IMR-90 (cell line): ENCODE results near the gene HGD.

Experiments
- BHLHE40 ChIP-seq: fragments of 150-350 bp; IDR thresholded peaks from 2 replicates; pipeline ENCODE4 v1.6.1; 2016; ENCODE audit warnings: mild to moderate bottlenecking, low read depth, low read length
- CEBPB ChIP-seq: IDR thresholded peaks from 2 replicates; pipeline ENCODE4 v1.6.1; 2012; ENCODE audit warnings: low read depth, low read length, improper control_type of control experiment
- CHD1 ChIP-seq: IDR thresholded peaks from 2 replicates; pipeline ENCODE4 v1.6.1; 2012; ENCODE audit warnings: low read depth, low read length, improper control_type of control experiment
- FOS ChIP-seq: fragments of 150-350 bp; IDR thresholded peaks from 2 replicates; pipeline ENCODE4 v1.6.1; 2016; ENCODE audit warnings: low read depth, low read length
- MAZ ChIP-seq: IDR thresholded peaks from 2 replicates; pipeline ENCODE4 v1.6.1; 2012; ENCODE audit warnings: low read depth, mild to moderate bottlenecking, low read length, improper control_type of control experiment, moderate library complexity, borderline replicate concordance
- MXI1 ChIP-seq: IDR thresholded peaks from 2 replicates; pipeline ENCODE4 v1.6.1; 2012; ENCODE audit warnings: low read depth, mild to moderate bottlenecking, low read length, moderate library complexity, borderline replicate concordance
- NFE2L2 ChIP-seq: fragments of 150-350 bp; IDR thresholded peaks from 2 replicates; pipeline ENCODE4 v1.6.1; 2016; ENCODE audit warnings: low read depth, mild to moderate bottlenecking, low read length
- POLR2A ChIP-seq: IDR thresholded peaks from 2 replicates; pipeline ENCODE4 v1.6.1; 2012; ENCODE audit warnings: mild to moderate bottlenecking, low read depth, low read length
- RAD21 ChIP-seq: IDR thresholded peaks from 2 replicates; pipeline ENCODE4 v1.6.1; 2012; ENCODE audit warnings: low read length, improper control_type of control experiment
- RFX5 ChIP-seq: IDR thresholded peaks from 2 replicates; pipeline ENCODE4 v1.8.0; 2012; ENCODE audit warnings: low read depth, mild to moderate bottlenecking, low read length, moderate library complexity
- SMC3 ChIP-seq: fragments of 150-350 bp; IDR thresholded peaks from 2 replicates; pipeline ENCODE4 v1.6.1; 2016; ENCODE audit warnings: low read depth, mild to moderate bottlenecking, antibody characterized with exemption, low read length, moderate library complexity
- TF ChIP-seq, protein P1 (sequence below): conservative IDR thresholded peaks from 2 replicates; pipeline ENCODE4 v1.5.1; 2012; ENCODE audit warnings: mild to moderate bottlenecking, low read depth, low read length, improper control_type of control experiment
- TF ChIP-seq, protein P2 (sequence below): fragments of 150-350 bp; IDR thresholded peaks from 2 replicates; pipeline ENCODE4 v1.6.1; 2017; ENCODE audit warnings: mild to moderate bottlenecking, antibody characterized with exemption, low read length, low read depth

- TF ChIP-seq, protein P1, sequence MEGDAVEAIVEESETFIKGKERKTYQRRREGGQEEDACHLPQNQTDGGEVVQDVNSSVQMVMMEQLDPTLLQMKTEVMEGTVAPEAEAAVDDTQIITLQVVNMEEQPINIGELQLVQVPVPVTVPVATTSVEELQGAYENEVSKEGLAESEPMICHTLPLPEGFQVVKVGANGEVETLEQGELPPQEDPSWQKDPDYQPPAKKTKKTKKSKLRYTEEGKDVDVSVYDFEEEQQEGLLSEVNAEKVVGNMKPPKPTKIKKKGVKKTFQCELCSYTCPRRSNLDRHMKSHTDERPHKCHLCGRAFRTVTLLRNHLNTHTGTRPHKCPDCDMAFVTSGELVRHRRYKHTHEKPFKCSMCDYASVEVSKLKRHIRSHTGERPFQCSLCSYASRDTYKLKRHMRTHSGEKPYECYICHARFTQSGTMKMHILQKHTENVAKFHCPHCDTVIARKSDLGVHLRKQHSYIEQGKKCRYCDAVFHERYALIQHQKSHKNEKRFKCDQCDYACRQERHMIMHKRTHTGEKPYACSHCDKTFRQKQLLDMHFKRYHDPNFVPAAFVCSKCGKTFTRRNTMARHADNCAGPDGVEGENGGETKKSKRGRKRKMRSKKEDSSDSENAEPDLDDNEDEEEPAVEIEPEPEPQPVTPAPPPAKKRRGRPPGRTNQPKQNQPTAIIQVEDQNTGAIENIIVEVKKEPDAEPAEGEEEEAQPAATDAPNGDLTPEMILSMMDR = no peak
- TF ChIP-seq FOS (no peak), RAD21 (no peak), BHLHE40 (no peak), POLR2A (no peak), MAZ (no peak), MXI1 (no peak), SMC3 (no peak), CEBPB (no peak), RFX5 (no peak), NFE2L2 (no peak), CHD1 (no peak)
- TF ChIP-seq, protein P2, sequence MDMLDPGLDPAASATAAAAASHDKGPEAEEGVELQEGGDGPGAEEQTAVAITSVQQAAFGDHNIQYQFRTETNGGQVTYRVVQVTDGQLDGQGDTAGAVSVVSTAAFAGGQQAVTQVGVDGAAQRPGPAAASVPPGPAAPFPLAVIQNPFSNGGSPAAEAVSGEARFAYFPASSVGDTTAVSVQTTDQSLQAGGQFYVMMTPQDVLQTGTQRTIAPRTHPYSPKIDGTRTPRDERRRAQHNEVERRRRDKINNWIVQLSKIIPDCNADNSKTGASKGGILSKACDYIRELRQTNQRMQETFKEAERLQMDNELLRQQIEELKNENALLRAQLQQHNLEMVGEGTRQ = no peak
Measured at GRCh38 chr3:120601554-120601953, 80.5 kb downstream of the HGD start.
